Retinal pigment epithelial cell (primary cell): ENCODE measurements around the gene MINAR2.

Experiments used
- DNase-seq: peaks from one replicate; pipeline ENCODE4 v3.0.0-alpha.2; 2010; ENCODE audit warnings: low read depth
- H3K4me3 ChIP-seq: 2 replicates; pipeline ENCODE4 v1.5.1; 2011; ENCODE audit warnings: mild to moderate bottlenecking, low read length, control low read depth, moderate library complexity
- TF ChIP-seq, protein P1 (sequence below): conservative IDR thresholded peaks from 2 replicates; pipeline ENCODE4 v1.5.1; 2011; ENCODE audit warnings: low read depth, low read length, control low read depth, inconsistent platforms

Gene MINAR2

GRCh38 chr5:129771058-129771838 lies 23.4 kb downstream of the MINAR2 start:
- TF ChIP-seq, protein P1, sequence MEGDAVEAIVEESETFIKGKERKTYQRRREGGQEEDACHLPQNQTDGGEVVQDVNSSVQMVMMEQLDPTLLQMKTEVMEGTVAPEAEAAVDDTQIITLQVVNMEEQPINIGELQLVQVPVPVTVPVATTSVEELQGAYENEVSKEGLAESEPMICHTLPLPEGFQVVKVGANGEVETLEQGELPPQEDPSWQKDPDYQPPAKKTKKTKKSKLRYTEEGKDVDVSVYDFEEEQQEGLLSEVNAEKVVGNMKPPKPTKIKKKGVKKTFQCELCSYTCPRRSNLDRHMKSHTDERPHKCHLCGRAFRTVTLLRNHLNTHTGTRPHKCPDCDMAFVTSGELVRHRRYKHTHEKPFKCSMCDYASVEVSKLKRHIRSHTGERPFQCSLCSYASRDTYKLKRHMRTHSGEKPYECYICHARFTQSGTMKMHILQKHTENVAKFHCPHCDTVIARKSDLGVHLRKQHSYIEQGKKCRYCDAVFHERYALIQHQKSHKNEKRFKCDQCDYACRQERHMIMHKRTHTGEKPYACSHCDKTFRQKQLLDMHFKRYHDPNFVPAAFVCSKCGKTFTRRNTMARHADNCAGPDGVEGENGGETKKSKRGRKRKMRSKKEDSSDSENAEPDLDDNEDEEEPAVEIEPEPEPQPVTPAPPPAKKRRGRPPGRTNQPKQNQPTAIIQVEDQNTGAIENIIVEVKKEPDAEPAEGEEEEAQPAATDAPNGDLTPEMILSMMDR, result peak; percentile 88
- no peak overlapping the region for H3K4me3 ChIP-seq
- no peak for DNase-seq

DNA sequence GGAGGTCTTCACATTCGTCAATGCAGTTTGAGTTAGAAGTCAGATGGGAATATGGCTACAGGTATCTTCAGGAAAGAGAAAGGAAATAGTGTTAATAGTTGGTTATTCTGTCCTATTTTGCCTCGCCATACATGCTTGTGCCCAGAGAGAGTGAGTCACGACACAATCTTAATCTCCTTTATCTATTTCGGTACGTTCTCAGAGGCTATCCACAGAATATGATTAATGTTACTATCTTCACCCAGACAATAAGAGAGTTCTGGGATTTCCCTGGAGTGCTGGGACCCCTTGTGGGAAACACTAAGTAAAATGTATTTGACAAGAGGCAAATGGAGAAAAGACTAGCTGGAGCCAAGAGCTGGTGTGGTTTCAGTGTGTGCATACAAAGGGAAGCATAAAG lies 25.5 kb downstream of the MINAR2 start:
- H3K4me3 ChIP-seq, result no peak overlapping the region
- DNase-seq, result no peak
- TF ChIP-seq, protein P1, result no peak

GRCh38 chr5:129781594-129781993 lies 33.7 kb downstream of the MINAR2 start:
- TF ChIP-seq, protein P1, result no peak
- no peak for DNase-seq
- H3K4me3 ChIP-seq, result no peak overlapping the region

- no peak for DNase-seq
- TF ChIP-seq, protein P1, result no peak
- H3K4me3 ChIP-seq, result no peak overlapping the region
Measured at GRCh38 chr5:129803403-129803802, 55.5 kb downstream of the MINAR2 start.

GRCh38 chr5:129804705-129805104 lies 56.8 kb downstream of the MINAR2 start:
- no peak for DNase-seq
- TF ChIP-seq, protein P1, result no peak
- H3K4me3 ChIP-seq, result no peak overlapping the region

GRCh38 chr5:129807162-129807814 lies 59.4 kb downstream of the MINAR2 start:
- TF ChIP-seq, protein P1, result no peak
- DNase-seq, result no peak
- H3K4me3 ChIP-seq, result no peak overlapping the region
